Measurements from ENCODE around the gene SYNGAP1. TPM values are rescaled to one million over a fixed set of nuclear protein-coding genes. Genes with fewer than 3 reads are reported as not detected.

The SYNGAP1 gene
- polyA plus RNA-seq, 1 of the 3 experiments (the other 2 are of a cell fraction) = 8.8 TPM

- H3K4me2 ChIP-seq = no peak overlapping the region
- H3K4me3 ChIP-seq (ENCODE audit: low read depth in 2 of 2, low read length in 1 of 2) = no peak overlapping the region
- no peaks in the 10 kb centered on the region for H3K27me3 ChIP-seq (ENCODE audit: insufficient read depth)
- H3F3A ChIP-seq (replicated peaks; ENCODE audit: insufficient read depth) = peaks cover 17% of the 10 kb centered on the region
- WGBS (ENCODE audit: low lambda C conversion rate) = 89% methylated on average over 3 of the region's 3 CpGs
- H3K9me2 ChIP-seq = no peaks in the 10 kb centered on the region
- TF ChIP-seq EP300 (IDR thresholded peaks at IDR 0.05; ENCODE audit: borderline replicate concordance in 1 of 2, low read depth in 1 of 2, low read length in 1 of 2) = no peak
- TF ChIP-seq, protein P1, sequence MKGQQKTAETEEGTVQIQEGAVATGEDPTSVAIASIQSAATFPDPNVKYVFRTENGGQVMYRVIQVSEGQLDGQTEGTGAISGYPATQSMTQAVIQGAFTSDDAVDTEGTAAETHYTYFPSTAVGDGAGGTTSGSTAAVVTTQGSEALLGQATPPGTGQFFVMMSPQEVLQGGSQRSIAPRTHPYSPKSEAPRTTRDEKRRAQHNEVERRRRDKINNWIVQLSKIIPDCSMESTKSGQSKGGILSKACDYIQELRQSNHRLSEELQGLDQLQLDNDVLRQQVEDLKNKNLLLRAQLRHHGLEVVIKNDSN (IDR thresholded peaks at IDR 0.05; ENCODE audit: borderline replicate concordance, low read depth) = no peak
- no peak for TF ChIP-seq NRF1 (IDR thresholded peaks at IDR 0.05; ENCODE audit: low read depth, low read length)
- no peak for TF ChIP-seq MAX (IDR thresholded peaks at IDR 0.05; ENCODE audit: low read depth)
- TF ChIP-seq POLR2AphosphoS5 (IDR thresholded peaks at IDR 0.05; ENCODE audit: low read depth, low read length) = no peak
- TF ChIP-seq, protein P2, sequence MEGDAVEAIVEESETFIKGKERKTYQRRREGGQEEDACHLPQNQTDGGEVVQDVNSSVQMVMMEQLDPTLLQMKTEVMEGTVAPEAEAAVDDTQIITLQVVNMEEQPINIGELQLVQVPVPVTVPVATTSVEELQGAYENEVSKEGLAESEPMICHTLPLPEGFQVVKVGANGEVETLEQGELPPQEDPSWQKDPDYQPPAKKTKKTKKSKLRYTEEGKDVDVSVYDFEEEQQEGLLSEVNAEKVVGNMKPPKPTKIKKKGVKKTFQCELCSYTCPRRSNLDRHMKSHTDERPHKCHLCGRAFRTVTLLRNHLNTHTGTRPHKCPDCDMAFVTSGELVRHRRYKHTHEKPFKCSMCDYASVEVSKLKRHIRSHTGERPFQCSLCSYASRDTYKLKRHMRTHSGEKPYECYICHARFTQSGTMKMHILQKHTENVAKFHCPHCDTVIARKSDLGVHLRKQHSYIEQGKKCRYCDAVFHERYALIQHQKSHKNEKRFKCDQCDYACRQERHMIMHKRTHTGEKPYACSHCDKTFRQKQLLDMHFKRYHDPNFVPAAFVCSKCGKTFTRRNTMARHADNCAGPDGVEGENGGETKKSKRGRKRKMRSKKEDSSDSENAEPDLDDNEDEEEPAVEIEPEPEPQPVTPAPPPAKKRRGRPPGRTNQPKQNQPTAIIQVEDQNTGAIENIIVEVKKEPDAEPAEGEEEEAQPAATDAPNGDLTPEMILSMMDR (IDR thresholded peaks at IDR 0.05) = no peak
- TF ChIP-seq CHD2 (IDR thresholded peaks at IDR 0.05; ENCODE audit: low read length, partially characterized antibody) = no peak
- TF ChIP-seq GATA2 (CRISPR knock-in tag; IDR thresholded peaks at IDR 0.05) = no peak
- TF ChIP-seq JUND (IDR thresholded peaks at IDR 0.05) = no peak
- no peaks in the 10 kb centered on the region for H3K9me3 ChIP-seq
- H3K9ac ChIP-seq = no peak overlapping the region
- peaks cover 0 to 16% of the 10 kb centered on the region in 2 experiments; a peak in 1 of 4 replicates for H3K4me1 ChIP-seq (ENCODE audit: control insufficient read depth in 1 of 2, insufficient read depth in 2 of 2, low read depth in 1 of 2, low read length in 1 of 2)
- POLR2A ChIA-PET = interaction anchor here (0.6 to 2.0 kb wide), 2 partner anchors 9 to 20 kb away, joined by 3 to 9 read pairs; no protein-coding TSS in a partner anchor
- H3K27ac ChIP-seq (ENCODE audit: low read depth in 2 of 2, low read length in 1 of 2) = no peak overlapping the region
- CTCF ChIA-PET = no interaction called here
- no peak for DNase-seq
- H3K79me2 ChIP-seq (ENCODE audit: insufficient read depth) = peaks cover 25% of the 10 kb centered on the region
- no peaks in the 10 kb centered on the region for H4K20me1 ChIP-seq (ENCODE audit: insufficient read depth)
- peaks cover 0 to 33% of the 10 kb centered on the region in 2 experiments for H3K36me3 ChIP-seq (replicated peaks in 1 of 2; ENCODE audit: control insufficient read depth in 1 of 2, insufficient read depth in 2 of 2, low read length in 1 of 2)
- no peak overlapping the region for H2AFZ ChIP-seq (ENCODE audit: low read depth)
These were observed 30.6 kb downstream of the SYNGAP1 start for GRCh38 chr6:33450434-33450833.

- 98% methylated on average over 14 of the region's 15 CpGs for WGBS (ENCODE audit: low lambda C conversion rate)
These were observed 31.7 kb downstream of the SYNGAP1 start for GRCh38 chr6:33451606-33452005.

More at GRCh38 chr6:33451606-33452005, 31.7 kb downstream of the SYNGAP1 start:
- CTCF ChIA-PET = no interaction called here
- H3K9me3 ChIP-seq = no peaks in the 10 kb centered on the region
- no peak overlapping the region for H3K27ac ChIP-seq (ENCODE audit: low read depth in 2 of 2, low read length in 1 of 2)
- no peak overlapping the region for H3K4me3 ChIP-seq (ENCODE audit: low read depth in 2 of 2, low read length in 1 of 2)
- peaks cover 0 to 21% of the 10 kb centered on the region in 2 experiments; a peak in 1 of 4 replicates for H3K4me1 ChIP-seq (ENCODE audit: control insufficient read depth in 1 of 2, insufficient read depth in 2 of 2, low read depth in 1 of 2, low read length in 1 of 2)
- DNase-seq = no peak
- H3K36me3 ChIP-seq (replicated peaks in 1 of 2; ENCODE audit: control insufficient read depth in 1 of 2, insufficient read depth in 2 of 2, low read length in 1 of 2) = peaks cover 5 to 38% of the 10 kb centered on the region in 2 experiments
- no peaks in the 10 kb centered on the region for H3K27me3 ChIP-seq (ENCODE audit: insufficient read depth)
- H3K9ac ChIP-seq = no peak overlapping the region
- no peaks in the 10 kb centered on the region for H3K9me2 ChIP-seq
- peaks cover 17% of the 10 kb centered on the region for H3F3A ChIP-seq (replicated peaks; ENCODE audit: insufficient read depth)
- H4K20me1 ChIP-seq (ENCODE audit: insufficient read depth) = no peaks in the 10 kb centered on the region
- TF ChIP-seq GABPA (IDR thresholded peaks at IDR 0.05; ENCODE audit: low read depth) (no peak), FOXM1 (IDR thresholded peaks at IDR 0.05; ENCODE audit: low read depth) (no peak), SMC3 (IDR thresholded peaks at IDR 0.05; ENCODE audit: low read depth, low read length) (no peak)
- H3K79me2 ChIP-seq (ENCODE audit: insufficient read depth) = peaks cover 32% of the 10 kb centered on the region
- H3K4me2 ChIP-seq = no peak overlapping the region
- POLR2A ChIA-PET = interaction anchor here (2.0 kb wide), 1 partner anchor 10 kb away, joined by 9 read pairs; no protein-coding TSS in a partner anchor
- H2AFZ ChIP-seq (ENCODE audit: low read depth) = no peak overlapping the region

All from SK-N-SH (cell line).